Tibial nerve (tissue), 4 donors: ENCODE measurements around the gene PRKCZ. TPM values are rescaled to one million over a fixed set of nuclear protein-coding genes. Genes with fewer than 3 reads are reported as not detected.
A peak's percentile ranks its signal among the peaks of the same experiment; 100 is the strongest.

Source experiments
- DNase-seq, 2 donors: peaks; one replicate each; pipeline ENCODE4 v3.0.0-alpha.2; 2019; ENCODE audit warnings: low spot score in 2 of 2
- H3K27ac ChIP-seq, 4 donors: fragments of 200-600 bp; sonication (generic) in 3 of 4; one replicate each; pipeline ENCODE4 v1.5.1; 2017 to 2019; ENCODE audit warnings: mild to moderate bottlenecking in 1 of 4
- H3K27me3 ChIP-seq, 2 donors: fragments of 200-600 bp; sonication (generic) in 1 of 2; one replicate each; pipeline versions ENCODE4 v1.5.1 to v1.6.0; 2017 to 2019
- H3K36me3 ChIP-seq, 3 donors: fragments of 200-600 bp; sonication (generic); one replicate each; pipeline ENCODE4 v1.5.1; 2018 to 2019
- H3K4me1 ChIP-seq, 4 donors: fragments of 200-600 bp; sonication (generic) in 3 of 4; one replicate each; pipeline ENCODE4 v1.5.1; 2017 to 2019
- H3K4me3 ChIP-seq, 4 donors: fragments of 200-600 bp; sonication (generic) in 3 of 4; one replicate each; pipeline ENCODE4 v1.5.1; 2017 to 2019; ENCODE audit warnings: mild to moderate bottlenecking in 1 of 4, moderate library complexity in 1 of 4
- H3K9me3 ChIP-seq, 4 donors: fragments of 200-600 bp; sonication (generic) in 3 of 4; one replicate each; pipeline ENCODE4 v1.5.1; 2017 to 2019
- CTCF ChIP-seq, 5 experiments: fragments of 200-600 bp in 3 of 5; fragments of 450-650 bp in 2 of 5; sonication (generic) in 3 of 5; IDR thresholded peaks; one replicate each; pipeline ENCODE4 v1.5.1; 2016 to 2019; ENCODE audit warnings: antibody characterized with exemption in 5 of 5, mild to moderate bottlenecking in 3 of 5, moderate library complexity in 2 of 5
- EP300 ChIP-seq, 2 donors: sonication (generic); formaldehyde crosslinking; IDR thresholded peaks; one replicate each; pipeline ENCODE4 v1.6.1; 2017; ENCODE audit warnings: antibody characterized with exemption in 2 of 2, mild to moderate bottlenecking in 1 of 2
- POLR2A ChIP-seq, 2 donors: fragments of 450-650 bp; IDR thresholded peaks; one replicate each; pipeline ENCODE4 v1.6.1; 2017; ENCODE audit warnings: antibody characterized with exemption in 2 of 2, mild to moderate bottlenecking in 2 of 2, moderate library complexity in 2 of 2
- WGBS, 2 donors: methylation state at CpG; one replicate each; pipeline ENCODE4 v1.1.5; 2018; 5-methylcytosine and 5-hydroxymethylcytosine counted together
- total RNA-seq, 4 donors: library from RNA; depleted of rRNA; stranded (reverse); fragments of >200 nt; gene quantifications; one replicate each; pipeline ENCODE4 v1.1.0, GENCODE V29; 2016

PRKCZ gene
- total RNA-seq, 4 donors from 2014 or later = 2.0 to 3.9 (median 2.8) TPM

- Histone ChIP-seq H3K36me3 (no peaks in the 10 kb centered on the region), H3K9me3 (no peaks in the 10 kb centered on the region), H3K4me3 (peak overlapping the region; percentile 2 to 35 (median 20)), H3K27me3 (no peaks in the 10 kb centered on the region), H3K4me1 (peaks cover 0 to 57% (median 41%) of the 10 kb centered on the region in 4 donors), H3K27ac (peak overlapping the region; percentile 88 to 99 (median 98))
- TF ChIP-seq POLR2A (IDR thresholded peaks at IDR 0.05) (peak in 1 of 2 donors; percentile 54), CTCF (IDR thresholded peaks at IDR 0.05) (no peak), EP300 (IDR thresholded peaks at IDR 0.05) (peak; percentile 51 to 88)
- WGBS, 2 donors = 14 to 22% methylated on average over 14 to 27 of the region's 32 CpGs
- DNase-seq = peak; percentile 80 to 82
Observed at GRCh38 chr1:2213576-2214505, 163.6 kb downstream of the PRKCZ start.

GRCh38 chr1:2214541-2215241, 164.5 kb downstream of the PRKCZ start:
- peak overlapping the region in 1 of 4 donors; percentile 0 for H3K4me3 ChIP-seq

GRCh38 chr1:2215329-2215728, 165.1 kb downstream of the PRKCZ start:
- Histone ChIP-seq H3K4me3 (no peak overlapping the region), H3K27ac (peak overlapping the region; percentile 88 to 99 (median 98)), H3K27me3 (no peaks in the 10 kb centered on the region), H3K4me1 (peaks cover 0 to 42% (median 35%) of the 10 kb centered on the region in 4 donors), H3K36me3 (no peaks in the 10 kb centered on the region), H3K9me3 (no peaks in the 10 kb centered on the region)
- WGBS, 2 donors = 80 to 90% methylated on average over 9 to 14 of the region's 14 CpGs
- TF ChIP-seq EP300 (IDR thresholded peaks at IDR 0.05) (no peak), POLR2A (IDR thresholded peaks at IDR 0.05) (no peak), CTCF (IDR thresholded peaks at IDR 0.05) (no peak)
- DNase-seq = no peak

More at GRCh38 chr1:2214541-2215241, 164.5 kb downstream of the PRKCZ start:
- H3K27ac ChIP-seq = peak overlapping the region; percentile 88 to 99 (median 98)
- no peaks in the 10 kb centered on the region for H3K36me3 ChIP-seq
- H3K27me3 ChIP-seq = no peaks in the 10 kb centered on the region
- no peak for DNase-seq
- no peaks in the 10 kb centered on the region for H3K9me3 ChIP-seq
- no peak for TF ChIP-seq CTCF (IDR thresholded peaks at IDR 0.05)
- no peak for TF ChIP-seq EP300 (IDR thresholded peaks at IDR 0.05)
- TF ChIP-seq POLR2A (IDR thresholded peaks at IDR 0.05) = no peak
- WGBS, 2 donors = 22 to 26% methylated on average over 5 to 17 of the region's 21 CpGs
- peaks cover 0 to 49% (median 36%) of the 10 kb centered on the region in 4 donors for H3K4me1 ChIP-seq

- TF ChIP-seq POLR2A (IDR thresholded peaks at IDR 0.05) (no peak), CTCF (IDR thresholded peaks at IDR 0.05) (no peak)
- no peak overlapping the region for H3K4me3 ChIP-seq
- peaks cover 0 to 37% (median 34%) of the 10 kb centered on the region in 4 donors for H3K4me1 ChIP-seq
- no peaks in the 10 kb centered on the region for H3K9me3 ChIP-seq
- DNase-seq = no peak
- H3K27ac ChIP-seq = peak overlapping the region in 1 of 4 donors; percentile 98
- WGBS, 2 donors = 86 to 91% methylated on average over 14 to 24 of the region's 25 CpGs
- no peaks in the 10 kb centered on the region for H3K27me3 ChIP-seq
- no peaks in the 10 kb centered on the region for H3K36me3 ChIP-seq
Observed at GRCh38 chr1:2215909-2216766, 165.9 kb downstream of the PRKCZ start.
